ENCODE results near the gene ANXA9. TPM values are rescaled to one million over a fixed set of nuclear protein-coding genes. Genes with fewer than 3 reads are reported as not detected.

ANXA9 gene
- total RNA-seq, 4 donors from 2014 or later = 17.6 to 67.5 (median 45.8) TPM

DNA sequence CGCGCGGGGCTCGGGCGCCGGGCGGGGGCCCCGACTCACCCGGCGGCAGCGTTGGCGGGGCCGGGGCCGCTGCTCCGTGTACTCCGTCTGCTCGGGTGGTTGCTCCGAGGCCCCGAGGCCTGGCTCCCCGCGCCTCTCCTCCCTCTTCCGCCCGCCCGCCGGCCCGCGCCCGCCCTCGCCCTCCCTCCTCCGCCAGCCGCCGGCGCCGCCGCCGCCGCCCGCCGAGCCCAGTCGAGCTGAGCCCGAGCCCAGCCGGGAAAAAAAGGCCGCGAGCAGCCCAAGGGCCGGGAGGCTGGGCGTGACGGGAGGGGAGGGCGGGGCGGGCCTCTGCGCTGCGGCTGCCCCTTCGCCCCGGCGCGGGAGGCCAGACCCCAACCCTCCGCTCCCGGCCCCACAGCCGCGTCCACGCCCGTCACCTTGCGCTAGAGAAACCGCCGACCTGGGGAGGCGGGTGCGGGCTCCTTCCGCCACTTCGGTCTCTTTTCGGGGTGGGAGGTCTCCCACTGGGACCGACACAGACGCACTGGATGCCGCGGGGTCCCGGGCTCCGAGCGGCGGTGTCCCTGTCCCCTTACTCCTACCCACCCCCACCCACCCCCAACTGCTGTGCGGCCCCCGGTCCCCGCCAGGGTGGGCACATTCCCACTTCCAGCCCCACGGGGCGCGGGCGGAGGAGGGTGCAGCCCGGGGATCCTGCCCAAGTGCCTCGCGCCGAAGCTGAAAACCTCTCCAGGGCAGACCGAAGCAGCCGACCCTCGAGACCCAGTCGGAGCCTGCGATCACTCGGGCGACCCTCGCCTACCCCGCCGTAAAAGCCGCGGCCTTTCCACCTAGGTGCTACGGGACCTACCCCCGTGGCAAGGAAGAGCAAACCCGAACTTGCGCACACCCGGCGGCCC is 7.3 kb upstream of the ANXA9 start, which contains the start of gene CERS2:
TSS of gene CERS2 (minus strand) at position 256 of the 899 bp plus-strand sequence. CDS start 5,745 bp downstream, outside the sequence.
- 21% methylated on average over 25 of the region's 106 CpGs for WGBS
- H3K27ac ChIP-seq = peak within 1 kb of the TSS; percentile 97
- H3K36me3 ChIP-seq = no peaks in the 10 kb centered on the region
- peak; percentile 89 to 91 for DNase-seq (ENCODE audit: low spot score in 2 of 2)
- H3K4me3 ChIP-seq = peak within 1 kb of the TSS; percentile 69
- no peaks in the 10 kb centered on the region for H3K27me3 ChIP-seq
- peak in 1 of 2 donors; percentile 65 for TF ChIP-seq POLR2A (IDR thresholded peaks at IDR 0.05)
- TF ChIP-seq, protein P1, sequence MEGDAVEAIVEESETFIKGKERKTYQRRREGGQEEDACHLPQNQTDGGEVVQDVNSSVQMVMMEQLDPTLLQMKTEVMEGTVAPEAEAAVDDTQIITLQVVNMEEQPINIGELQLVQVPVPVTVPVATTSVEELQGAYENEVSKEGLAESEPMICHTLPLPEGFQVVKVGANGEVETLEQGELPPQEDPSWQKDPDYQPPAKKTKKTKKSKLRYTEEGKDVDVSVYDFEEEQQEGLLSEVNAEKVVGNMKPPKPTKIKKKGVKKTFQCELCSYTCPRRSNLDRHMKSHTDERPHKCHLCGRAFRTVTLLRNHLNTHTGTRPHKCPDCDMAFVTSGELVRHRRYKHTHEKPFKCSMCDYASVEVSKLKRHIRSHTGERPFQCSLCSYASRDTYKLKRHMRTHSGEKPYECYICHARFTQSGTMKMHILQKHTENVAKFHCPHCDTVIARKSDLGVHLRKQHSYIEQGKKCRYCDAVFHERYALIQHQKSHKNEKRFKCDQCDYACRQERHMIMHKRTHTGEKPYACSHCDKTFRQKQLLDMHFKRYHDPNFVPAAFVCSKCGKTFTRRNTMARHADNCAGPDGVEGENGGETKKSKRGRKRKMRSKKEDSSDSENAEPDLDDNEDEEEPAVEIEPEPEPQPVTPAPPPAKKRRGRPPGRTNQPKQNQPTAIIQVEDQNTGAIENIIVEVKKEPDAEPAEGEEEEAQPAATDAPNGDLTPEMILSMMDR (IDR thresholded peaks at IDR 0.05) = no peak
- H3K4me1 ChIP-seq = peaks cover 77% of the 10 kb centered on the region
- H3K9me3 ChIP-seq = no peaks in the 10 kb centered on the region

- TF ChIP-seq EP300 (IDR thresholded peaks at IDR 0.05) (no peak), POLR2A (IDR thresholded peaks at IDR 0.05) (no peak), POLR2AphosphoS5 (IDR thresholded peaks at IDR 0.05) (no peak)
- TF ChIP-seq, protein P1 (IDR thresholded peaks at IDR 0.05) = no peak
- no peaks in the 10 kb centered on the region for H3K27me3 ChIP-seq
- H3K36me3 ChIP-seq = no peaks in the 10 kb centered on the region
- peak overlapping the region; percentile 45 for H3K27ac ChIP-seq
- no peaks in the 10 kb centered on the region for H3K9me3 ChIP-seq
- no peak for DNase-seq (ENCODE audit: low spot score in 2 of 2)
- 87% methylated on average over 9 of the region's 9 CpGs for WGBS
- H3K4me3 ChIP-seq = no peak overlapping the region
- H3K4me1 ChIP-seq = peaks cover 69% of the 10 kb centered on the region
These were observed 5.7 kb upstream of the ANXA9 start for GRCh38 chr1:150976401-150976821.

DNA sequence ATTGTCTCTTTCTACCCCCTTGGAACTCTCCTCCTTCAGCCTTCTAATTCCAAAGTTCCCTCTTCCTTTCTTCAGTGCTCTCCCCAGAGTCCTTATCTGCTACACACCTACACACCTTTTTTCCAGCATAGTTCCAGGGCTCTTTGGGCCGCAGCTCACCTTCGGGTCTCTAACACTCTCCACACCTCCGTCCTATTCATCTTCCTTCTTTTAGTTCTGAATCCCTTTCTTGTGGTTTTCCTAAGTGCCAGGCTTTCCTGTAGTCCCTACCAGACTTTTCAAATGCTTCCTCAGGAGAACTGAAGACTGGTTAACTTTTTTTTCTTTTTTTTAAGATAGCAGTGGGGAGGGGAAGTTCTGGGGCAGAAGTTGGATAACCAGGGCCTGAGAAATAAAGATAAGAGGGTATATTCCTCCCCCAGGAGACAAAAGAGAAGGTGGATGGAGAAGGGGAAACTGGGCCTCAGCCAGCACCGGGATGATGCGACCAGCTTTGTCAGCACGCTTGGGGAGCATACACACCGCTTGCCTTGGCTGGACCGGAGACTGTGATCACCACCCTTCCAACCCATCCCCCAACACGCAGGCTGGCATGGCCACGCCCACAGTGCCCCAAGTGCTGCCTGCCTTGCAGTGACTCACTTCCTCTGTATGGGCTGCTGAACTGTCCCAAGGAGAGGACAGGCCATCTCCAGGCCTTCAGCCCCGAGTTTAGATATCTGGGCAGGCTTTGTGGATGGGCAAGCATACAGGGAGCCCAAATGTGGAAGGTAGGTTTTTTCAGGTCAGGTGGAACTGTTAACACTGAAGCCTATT is 5.0 kb upstream of the ANXA9 start:
- 36% methylated on average over 10 of the region's 11 CpGs for WGBS
- no peaks in the 10 kb centered on the region for H3K27me3 ChIP-seq
- no peaks in the 10 kb centered on the region for H3K9me3 ChIP-seq
- TF ChIP-seq, protein P1 (IDR thresholded peaks at IDR 0.05) = no peak
- no peak for TF ChIP-seq EP300 (IDR thresholded peaks at IDR 0.05)
- TF ChIP-seq POLR2A (IDR thresholded peaks at IDR 0.05) = peak in 1 of 2 donors; percentile 7
- TF ChIP-seq POLR2AphosphoS5 (IDR thresholded peaks at IDR 0.05) = no peak
- DNase-seq (ENCODE audit: low spot score in 2 of 2) = peak in 1 of 2 donors; percentile 88
- H3K4me1 ChIP-seq = peaks cover 69% of the 10 kb centered on the region
- peak overlapping the region; percentile 9 for H3K4me3 ChIP-seq
- H3K36me3 ChIP-seq = no peaks in the 10 kb centered on the region
- H3K27ac ChIP-seq = peak overlapping the region; percentile 45

DNA sequence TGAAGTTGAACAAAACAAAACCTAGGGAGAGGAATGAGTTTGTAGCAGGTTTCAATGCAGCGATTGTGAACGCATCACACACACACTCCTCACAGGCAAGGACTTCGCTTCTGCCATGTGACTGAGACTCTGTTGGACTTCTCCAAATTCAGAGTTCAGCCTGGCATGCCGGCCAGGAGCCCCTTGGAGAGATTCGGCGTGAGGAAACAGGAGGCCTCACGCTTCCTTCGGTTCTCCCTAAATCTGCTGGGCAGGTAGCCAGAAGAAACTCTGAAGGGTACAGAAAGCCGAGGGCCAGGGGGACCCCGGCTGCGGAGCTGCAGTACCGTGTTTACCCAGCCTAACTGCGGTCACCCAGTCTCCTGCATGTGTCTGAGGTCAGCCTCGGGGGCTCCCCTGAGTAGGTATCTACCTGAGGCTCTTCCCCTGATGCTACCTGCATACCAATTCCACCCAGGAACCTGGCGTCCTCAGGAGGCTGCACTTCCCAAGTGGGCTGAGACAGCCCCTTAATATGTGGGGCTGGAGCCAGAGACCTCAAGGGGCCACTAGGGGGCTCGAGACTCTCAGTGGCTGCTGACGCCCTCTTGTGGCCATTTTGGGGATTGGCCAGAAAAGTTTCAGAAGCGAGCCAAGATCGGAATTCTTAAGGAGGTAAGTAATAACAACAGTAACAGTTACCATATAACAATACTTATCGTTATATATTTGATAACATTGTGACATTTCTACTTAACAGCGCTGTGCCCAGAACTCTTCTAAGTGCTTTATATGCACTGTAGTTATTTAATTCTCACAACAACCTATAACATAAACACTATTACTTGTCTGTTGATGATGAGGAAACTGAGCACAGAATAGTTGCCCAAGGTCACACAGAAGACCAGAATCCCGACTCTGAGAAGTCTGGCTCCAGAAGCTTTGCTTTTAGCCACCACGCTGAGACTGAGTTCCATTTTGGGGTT is 2.7 kb upstream of the ANXA9 start:
- Histone ChIP-seq H3K4me1 (peaks cover 58% of the 10 kb centered on the region), H3K36me3 (no peaks in the 10 kb centered on the region), H3K27me3 (no peaks in the 10 kb centered on the region), H3K9me3 (no peaks in the 10 kb centered on the region), H3K4me3 (peak overlapping the region; percentile 19), H3K27ac (peak overlapping the region; percentile 40)
- DNase-seq (ENCODE audit: low spot score in 2 of 2) = peak; percentile 92
- WGBS = 24% methylated on average over 21 of the region's 23 CpGs
- TF ChIP-seq POLR2A (IDR thresholded peaks at IDR 0.05) = no peak
- TF ChIP-seq, protein P1 (IDR thresholded peaks at IDR 0.05) = peak; percentile 98 to 100

Measured in suprapubic skin (tissue), 4 donors.